HepG2 (cell line): ENCODE results near the gene BCL2L1. TPM values are rescaled to one million over a fixed set of nuclear protein-coding genes. Genes with fewer than 3 reads are reported as not detected.

Experiments
- AGO1 ChIP-seq: fragments of 200-400 bp; formaldehyde crosslinking; IDR thresholded peaks from 2 replicates; pipeline ENCODE4 v1.6.1; 2017; ENCODE audit warnings: mild to moderate bottlenecking, low read depth, low read length, moderate library complexity; ENCODE audit not compliant: poor library complexity, severe bottlenecking
- CREM ChIP-seq, 2 experiments: sonication (generic) in 1 of 2; formaldehyde crosslinking in 1 of 2; IDR thresholded peaks; 2 replicates each; pipeline versions ENCODE4 v1.4.0 to v1.6.1; 2016 to 2020; ENCODE audit warnings: antibody characterized with exemption in 1 of 2, mild to moderate bottlenecking in 1 of 2, missing genetic modification reagents in 1 of 2
- ELF1 ChIP-seq: sonication (generic); formaldehyde crosslinking; IDR thresholded peaks from 2 replicates; pipeline ENCODE4 v1.4.0; 2020; ENCODE audit warnings: missing genetic modification reagents
- FOXA3 ChIP-seq: IDR thresholded peaks from 2 replicates; pipeline ENCODE4 v1.6.1; 2016; ENCODE audit warnings: missing genetic modification reagents, missing compliant biosample characterization
- FOXO1 ChIP-seq: sonication (generic); formaldehyde crosslinking; IDR thresholded peaks from 2 replicates; pipeline ENCODE4 v1.4.0; 2020; ENCODE audit warnings: missing genetic modification reagents
- ISL2 ChIP-seq: sonication (generic); formaldehyde crosslinking; IDR thresholded peaks from 2 replicates; pipeline ENCODE4 v1.5.0; 2020; ENCODE audit warnings: missing genetic modification reagents
- KLF15 ChIP-seq: sonication (generic); formaldehyde crosslinking; IDR thresholded peaks from 2 replicates; pipeline ENCODE4 v1.8.1; 2023; ENCODE audit warnings: borderline replicate concordance, mild to moderate bottlenecking, inconsistent platforms, missing genetic modification reagents, mixed read lengths
- MIER3 ChIP-seq: IDR thresholded peaks from 2 replicates; pipeline ENCODE4 v1.6.1; 2016; ENCODE audit warnings: missing compliant biosample characterization, borderline replicate concordance
- NFKB2 ChIP-seq: sonication (generic); formaldehyde crosslinking; IDR thresholded peaks from 2 replicates; pipeline ENCODE4 v1.4.0; 2020; ENCODE audit warnings: missing genetic modification reagents, borderline replicate concordance
- RXRA ChIP-seq: sonication (generic); formaldehyde crosslinking; IDR thresholded peaks from 2 replicates; pipeline ENCODE4 v1.5.1; 2020; ENCODE audit warnings: missing genetic modification reagents
- XBP1 ChIP-seq: sonication (generic); formaldehyde crosslinking; IDR thresholded peaks from 2 replicates; pipeline ENCODE4 v1.5.0; 2020; ENCODE audit warnings: missing genetic modification reagents
- ZBTB10 ChIP-seq: sonication (generic); formaldehyde crosslinking; IDR thresholded peaks from 2 replicates; pipeline ENCODE4 v1.4.0; 2020; ENCODE audit warnings: missing genetic modification reagents, borderline replicate concordance
- ZNF326 ChIP-seq: sonication (generic); formaldehyde crosslinking; IDR thresholded peaks from 2 replicates; pipeline ENCODE4 v1.4.0; 2020; ENCODE audit warnings: missing genetic modification reagents, borderline replicate concordance
- ZNF329 ChIP-seq: sonication (generic); formaldehyde crosslinking; IDR thresholded peaks from 2 replicates; pipeline ENCODE4 v1.9.0; 2021; ENCODE audit warnings: low read depth, mild to moderate bottlenecking, missing genetic modification reagents
- ZNF441 ChIP-seq: sonication (generic); formaldehyde crosslinking; IDR thresholded peaks from 2 replicates; pipeline ENCODE4 v1.7.0; 2021; ENCODE audit warnings: missing genetic modification reagents, borderline replicate concordance
- ZNF451 ChIP-seq: sonication (generic); formaldehyde crosslinking; IDR thresholded peaks from 2 replicates; pipeline ENCODE4 v1.5.0; 2020; ENCODE audit warnings: mild to moderate bottlenecking, missing genetic modification reagents
- polyA plus RNA-seq, 8 experiments: library from polyadenylated mRNA; depleted of rRNA in 3 of 8; stranded (reverse) in 7 of 8; unstranded in 1 of 8; fragments of >200 nt; fragmentation: Illumina TruSeq in 4 of 8; extraction: Trizol in 4 of 8; gene quantifications; 2 replicates each; pipeline versions ENCODE4 v1.2.1 to v1.2.3, GENCODE V29; 2011 to 2016; ENCODE audit warnings: low read depth in 4 of 8, missing spikeins in 1 of 8, mixed read lengths in 1 of 8; ENCODE audit not compliant: insufficient read depth in 1 of 8
- total RNA-seq, 5 experiments: library from RNA; depleted of rRNA; stranded (reverse); fragments of >200 nt; fragmentation: Illumina TruSeq; extraction: Trizol; gene quantifications; 2 replicates each; pipeline ENCODE4 v1.2.3, GENCODE V29; 2016; ENCODE audit warnings: low read depth in 1 of 5
- TF ChIP-seq, protein P1 (sequence below): sonication (generic); formaldehyde crosslinking; IDR thresholded peaks from 2 replicates; pipeline ENCODE4 v1.5.1; 2020; ENCODE audit warnings: missing genetic modification reagents, mild to moderate bottlenecking, borderline replicate concordance
- TF ChIP-seq, protein P2 (sequence below): sonication (generic); formaldehyde crosslinking; IDR thresholded peaks from 2 replicates; pipeline ENCODE4 v1.4.0; 2020; ENCODE audit warnings: missing genetic modification reagents
- TF ChIP-seq, protein P3 (sequence below): sonication (generic); formaldehyde crosslinking; IDR thresholded peaks from 2 replicates; pipeline ENCODE4 v1.4.0; 2020; ENCODE audit warnings: mild to moderate bottlenecking, missing genetic modification reagents

The BCL2L1 gene
- total and polyA plus RNA-seq, 2 of the 13 experiments (the other 11 are each of a cell fraction or from before 2014, with no cell fraction given): 164 to 258 TPM

DNA sequence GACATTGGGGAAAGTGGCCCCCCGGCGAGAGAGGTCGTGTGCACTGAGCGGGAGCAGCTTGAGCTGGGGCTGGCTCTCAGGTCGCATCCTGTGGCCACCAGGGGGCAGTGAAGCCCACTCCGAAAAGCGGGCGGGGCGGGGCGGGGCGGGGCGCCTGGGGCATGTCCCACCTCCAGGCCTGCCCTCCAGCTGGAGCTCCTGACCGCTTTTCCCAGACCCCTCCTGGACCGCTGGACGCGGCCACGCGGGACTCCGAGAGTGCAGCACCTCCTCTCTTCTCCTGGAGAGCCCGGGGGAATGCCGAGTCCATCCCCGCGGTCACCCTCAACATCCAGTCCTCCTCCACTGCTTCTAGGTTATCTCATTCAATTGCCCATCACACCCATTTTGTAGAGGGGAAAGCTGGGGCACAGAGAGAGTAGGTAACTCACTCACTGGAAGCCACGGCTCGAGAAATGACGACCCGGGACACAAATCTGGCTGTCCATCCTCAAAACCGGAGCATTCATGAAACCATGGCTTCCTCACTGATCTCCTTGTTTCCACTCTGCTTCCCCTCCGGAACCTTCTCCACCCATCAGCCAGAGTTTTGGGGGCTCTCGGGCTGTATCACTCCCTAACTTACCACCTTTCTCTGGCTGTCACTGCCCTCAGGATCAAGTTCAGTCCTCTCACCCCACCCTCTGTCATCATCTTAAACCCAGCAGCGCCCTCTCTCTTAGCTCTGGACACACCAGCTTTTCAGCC, 60.9 kb downstream of the BCL2L1 start (continued):
- TF ChIP-seq, protein P1, sequence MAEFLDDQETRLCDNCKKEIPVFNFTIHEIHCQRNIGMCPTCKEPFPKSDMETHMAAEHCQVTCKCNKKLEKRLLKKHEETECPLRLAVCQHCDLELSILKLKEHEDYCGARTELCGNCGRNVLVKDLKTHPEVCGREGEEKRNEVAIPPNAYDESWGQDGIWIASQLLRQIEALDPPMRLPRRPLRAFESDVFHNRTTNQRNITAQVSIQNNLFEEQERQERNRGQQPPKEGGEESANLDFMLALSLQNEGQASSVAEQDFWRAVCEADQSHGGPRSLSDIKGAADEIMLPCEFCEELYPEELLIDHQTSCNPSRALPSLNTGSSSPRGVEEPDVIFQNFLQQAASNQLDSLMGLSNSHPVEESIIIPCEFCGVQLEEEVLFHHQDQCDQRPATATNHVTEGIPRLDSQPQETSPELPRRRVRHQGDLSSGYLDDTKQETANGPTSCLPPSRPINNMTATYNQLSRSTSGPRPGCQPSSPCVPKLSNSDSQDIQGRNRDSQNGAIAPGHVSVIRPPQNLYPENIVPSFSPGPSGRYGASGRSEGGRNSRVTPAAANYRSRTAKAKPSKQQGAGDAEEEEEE: no peak
- TF ChIP-seq, protein P2, sequence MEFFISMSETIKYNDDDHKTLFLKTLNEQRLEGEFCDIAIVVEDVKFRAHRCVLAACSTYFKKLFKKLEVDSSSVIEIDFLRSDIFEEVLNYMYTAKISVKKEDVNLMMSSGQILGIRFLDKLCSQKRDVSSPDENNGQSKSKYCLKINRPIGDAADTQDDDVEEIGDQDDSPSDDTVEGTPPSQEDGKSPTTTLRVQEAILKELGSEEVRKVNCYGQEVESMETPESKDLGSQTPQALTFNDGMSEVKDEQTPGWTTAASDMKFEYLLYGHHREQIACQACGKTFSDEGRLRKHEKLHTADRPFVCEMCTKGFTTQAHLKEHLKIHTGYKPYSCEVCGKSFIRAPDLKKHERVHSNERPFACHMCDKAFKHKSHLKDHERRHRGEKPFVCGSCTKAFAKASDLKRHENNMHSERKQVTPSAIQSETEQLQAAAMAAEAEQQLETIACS (CRISPR knock-in tag): peak; percentile 78
- TF ChIP-seq ZBTB10 (CRISPR knock-in tag) (0 out of 2 replicates have a peak, but pooled peaks have one; percentile 54), ZNF326 (CRISPR knock-in tag) (peak; percentile 77; the same call in 1 of the 2 replicates), XBP1 (no peak), RXRA (CRISPR knock-in tag) (peak; percentile 88), ZNF441 (CRISPR knock-in tag) (peak; percentile 15; the same call in 1 of the 2 replicates), CREM (IDR thresholded peaks at IDR 0.05) (peak; percentile 36; the same call in 1 of the 2 replicates), CREM (CRISPR knock-in tag; IDR thresholded peaks at IDR 0.05) (no peak), AGO1 (no peak), ZNF451 (CRISPR knock-in tag) (peak; percentile 34), ZNF329 (peak; percentile 85; the same call in 1 of the 2 replicates), MIER3 (peak; percentile 50; the same call in 1 of the 2 replicates), NFKB2 (CRISPR knock-in tag) (peak; percentile 79; the same call in 1 of the 2 replicates), ELF1 (CRISPR knock-in tag) (peak; percentile 27; the same call in 1 of the 2 replicates), FOXO1 (CRISPR knock-in tag) (peak; percentile 36; the same call in 1 of the 2 replicates), ISL2 (CRISPR knock-in tag) (peak; percentile 87), FOXA3 (CRISPR knock-in tag) (peak; percentile 57), KLF15 (CRISPR knock-in tag) (peak; percentile 72; the same call in 1 of the 2 replicates)
- TF ChIP-seq, protein P3, sequence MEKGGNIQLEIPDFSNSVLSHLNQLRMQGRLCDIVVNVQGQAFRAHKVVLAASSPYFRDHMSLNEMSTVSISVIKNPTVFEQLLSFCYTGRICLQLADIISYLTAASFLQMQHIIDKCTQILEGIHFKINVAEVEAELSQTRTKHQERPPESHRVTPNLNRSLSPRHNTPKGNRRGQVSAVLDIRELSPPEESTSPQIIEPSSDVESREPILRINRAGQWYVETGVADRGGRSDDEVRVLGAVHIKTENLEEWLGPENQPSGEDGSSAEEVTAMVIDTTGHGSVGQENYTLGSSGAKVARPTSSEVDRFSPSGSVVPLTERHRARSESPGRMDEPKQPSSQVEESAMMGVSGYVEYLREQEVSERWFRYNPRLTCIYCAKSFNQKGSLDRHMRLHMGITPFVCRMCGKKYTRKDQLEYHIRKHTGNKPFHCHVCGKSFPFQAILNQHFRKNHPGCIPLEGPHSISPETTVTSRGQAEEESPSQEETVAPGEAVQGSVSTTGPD (CRISPR knock-in tag): peak; percentile 62; the same call in 1 of the 2 replicates
